Muscle layer of colon (tissue), 2 donors: ENCODE results near the gene PGAP3.

ENCODE experiments used
- H3K27ac ChIP-seq: one replicate; pipeline ENCODE4 v1.7.0; 2013; ENCODE audit warnings: low read depth, mild to moderate bottlenecking, low read length, moderate library complexity
- H3K27me3 ChIP-seq, 2 donors: one replicate each; pipeline ENCODE4 v1.7.0; 2013; ENCODE audit warnings: low read length in 2 of 2, mild to moderate bottlenecking in 2 of 2; ENCODE audit not compliant: insufficient read depth in 2 of 2, control insufficient read depth in 1 of 2
- H3K36me3 ChIP-seq: one replicate; pipeline ENCODE4 v1.7.0; 2013; ENCODE audit warnings: mild to moderate bottlenecking, low read length; ENCODE audit not compliant: insufficient read depth
- H3K4me1 ChIP-seq: one replicate; pipeline ENCODE4 v1.7.0; 2013; ENCODE audit warnings: mild to moderate bottlenecking, low read length; ENCODE audit not compliant: insufficient read depth
- H3K4me3 ChIP-seq, 2 donors: one replicate each; pipeline ENCODE4 v1.7.0; 2013; ENCODE audit warnings: low read length in 2 of 2, low read depth in 1 of 2, mild to moderate bottlenecking in 1 of 2, moderate library complexity in 1 of 2
- H3K9ac ChIP-seq: one replicate; pipeline ENCODE4 v1.7.0; 2013; ENCODE audit warnings: low read length
- H3K9me3 ChIP-seq: one replicate; pipeline ENCODE4 v1.7.0; 2013; ENCODE audit warnings: mild to moderate bottlenecking, low read length
- donor health status: abdominal sarcoma.
- donor health status: Adenocarcinoma of cecum.

The PGAP3 gene

DNA sequence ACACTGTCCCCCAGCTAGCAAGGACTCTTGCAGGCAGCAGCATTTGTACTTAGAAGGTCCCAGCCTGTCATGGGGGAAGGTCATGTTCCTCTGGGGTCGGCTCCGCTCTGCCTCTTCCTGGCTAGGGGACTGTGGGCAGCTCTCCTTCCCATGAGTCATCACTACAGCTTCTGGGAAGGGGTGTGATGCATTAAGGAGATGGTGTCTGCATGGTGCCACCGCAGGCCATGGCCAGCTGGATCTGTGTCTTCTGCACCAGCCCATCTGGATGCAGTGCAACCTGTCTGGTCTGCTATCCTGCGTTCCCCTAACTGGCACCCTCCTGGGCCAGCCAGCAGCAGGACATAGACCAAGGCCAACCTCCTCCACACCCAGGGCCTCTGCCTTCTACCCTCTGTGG lies 44.6 kb downstream of the PGAP3 start:
- Histone ChIP-seq H3K9me3 (no peaks in the 10 kb centered on the region), H3K4me3 (no peak overlapping the region), H3K9ac (no peak overlapping the region), H3K36me3 (no peaks in the 10 kb centered on the region), H3K27ac (no peak overlapping the region), H3K4me1 (peaks cover 16% of the 10 kb centered on the region), H3K27me3 (no peaks in the 10 kb centered on the region)

DNA sequence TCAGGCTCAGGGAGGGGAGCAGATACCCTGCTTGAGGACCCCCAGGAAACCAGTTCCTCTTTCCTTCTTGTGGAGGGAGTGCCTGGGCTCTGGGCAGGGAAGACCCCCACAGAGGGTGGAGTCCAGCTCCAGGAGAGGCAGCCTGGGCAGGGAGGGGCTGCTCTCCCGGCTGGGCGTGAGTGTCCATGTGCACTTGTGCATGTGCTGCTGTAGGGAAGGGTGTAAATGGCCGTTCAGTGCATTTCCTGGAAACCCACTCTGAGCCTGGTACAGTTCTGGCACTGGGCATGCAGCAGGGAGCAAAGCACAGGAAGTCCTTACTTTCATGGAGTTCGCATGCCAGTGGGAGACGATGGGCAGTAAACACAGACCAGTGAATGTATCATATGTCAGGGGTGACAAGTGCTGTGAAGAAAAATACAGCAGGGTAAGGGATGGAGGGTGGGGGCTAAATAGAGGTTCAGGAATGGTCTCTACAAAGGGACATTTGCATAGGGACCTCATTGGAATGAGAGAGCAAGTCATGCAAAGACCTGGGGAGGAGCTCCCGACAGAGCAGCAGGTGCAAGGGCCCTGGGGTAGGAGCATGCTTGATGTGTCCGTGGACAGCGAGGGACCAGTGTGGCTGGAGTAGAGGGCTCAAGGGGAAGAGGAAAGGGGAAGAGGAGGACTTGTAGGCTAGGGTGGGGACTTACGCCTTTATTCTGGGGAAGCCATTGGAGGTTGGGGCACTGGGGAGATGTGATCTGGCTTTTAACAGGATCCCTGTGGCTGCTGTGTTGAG lies 45.4 kb downstream of the PGAP3 start:
- no peaks in the 10 kb centered on the region for H3K27me3 ChIP-seq
- no peak overlapping the region for H3K27ac ChIP-seq
- no peak overlapping the region for H3K4me3 ChIP-seq
- no peak overlapping the region for H3K9ac ChIP-seq
- no peaks in the 10 kb centered on the region for H3K9me3 ChIP-seq
- peaks cover 24% of the 10 kb centered on the region for H3K4me1 ChIP-seq
- no peaks in the 10 kb centered on the region for H3K36me3 ChIP-seq

DNA sequence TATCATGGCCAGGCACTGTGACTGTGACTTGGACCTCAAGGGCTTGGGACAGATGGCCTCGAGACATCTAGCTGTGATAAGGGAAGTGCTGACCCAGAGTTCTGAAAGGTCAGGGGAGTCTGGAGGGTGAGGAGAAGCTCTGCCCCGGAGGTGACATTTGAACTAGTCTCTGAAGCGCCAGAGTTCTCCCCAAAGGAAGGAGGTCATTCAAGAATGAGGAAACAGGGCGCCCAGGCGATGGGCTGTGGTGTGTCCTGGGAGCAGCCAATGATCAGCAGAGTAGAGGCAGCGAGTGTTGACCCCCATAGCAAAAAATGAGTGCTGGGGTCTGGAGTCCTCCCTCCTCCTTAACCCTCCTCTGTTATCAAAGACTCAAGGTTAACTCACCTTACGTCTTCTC lies 46.0 kb downstream of the PGAP3 start:
- no peak overlapping the region for H3K9ac ChIP-seq
- H3K27me3 ChIP-seq: no peaks in the 10 kb centered on the region
- H3K4me3 ChIP-seq: no peak overlapping the region
- no peaks in the 10 kb centered on the region for H3K36me3 ChIP-seq
- peaks cover 24% of the 10 kb centered on the region for H3K4me1 ChIP-seq
- no peak overlapping the region for H3K27ac ChIP-seq
- no peaks in the 10 kb centered on the region for H3K9me3 ChIP-seq

DNA sequence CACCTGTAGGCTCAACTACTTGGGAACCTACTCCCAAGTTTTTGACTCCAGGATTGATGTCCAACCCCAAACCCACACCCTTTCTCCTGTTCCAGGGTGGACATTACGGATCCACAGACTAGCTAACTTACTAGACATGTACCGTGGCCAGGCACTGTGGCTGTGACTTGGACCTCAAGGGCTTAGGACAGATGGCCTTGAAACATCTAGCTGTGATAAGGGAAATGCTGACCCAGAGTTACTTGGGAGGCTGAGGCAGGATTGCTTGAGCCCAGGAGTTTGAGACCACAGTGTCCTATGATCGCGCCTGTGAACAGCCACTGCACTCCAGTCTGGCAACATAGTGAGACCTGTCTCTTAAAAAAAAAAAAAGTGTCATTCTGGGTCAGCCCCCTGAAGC lies 46.8 kb downstream of the PGAP3 start:
- no peak overlapping the region for H3K9ac ChIP-seq
- peaks cover 31% of the 10 kb centered on the region for H3K4me1 ChIP-seq

DNA sequence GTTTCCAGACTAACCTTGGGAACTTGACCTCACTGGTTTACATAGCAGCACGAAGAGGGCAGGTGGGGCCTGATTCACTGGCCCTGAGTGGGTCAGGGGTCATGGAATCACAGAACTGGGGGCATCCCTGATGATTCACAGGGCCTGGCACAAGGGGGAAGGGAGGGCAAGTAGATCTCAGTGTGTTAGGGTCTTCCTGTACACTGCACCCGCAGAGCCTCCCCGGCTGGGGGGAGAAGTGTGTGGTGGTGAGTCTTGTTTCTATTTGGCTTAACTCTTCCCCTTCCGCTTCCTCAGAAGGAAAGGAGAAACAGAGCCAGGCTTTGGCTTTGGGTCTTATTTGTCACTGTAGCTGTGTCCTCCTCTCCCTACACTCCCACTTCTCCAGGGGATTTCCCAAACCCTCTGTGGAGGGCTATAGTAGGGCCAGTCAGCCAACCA lies 47.2 kb downstream of the PGAP3 start:
- peaks cover 34% of the 10 kb centered on the region for H3K4me1 ChIP-seq
- H3K9ac ChIP-seq: no peak overlapping the region
- no peaks in the 10 kb centered on the region for H3K36me3 ChIP-seq
- no peak overlapping the region for H3K27ac ChIP-seq
- no peak overlapping the region for H3K4me3 ChIP-seq
- H3K27me3 ChIP-seq: no peaks in the 10 kb centered on the region
- H3K9me3 ChIP-seq: no peaks in the 10 kb centered on the region

More for the DNA sequence above, 46.8 kb downstream of the PGAP3 start:
- no peak overlapping the region for H3K4me3 ChIP-seq
- H3K9me3 ChIP-seq: no peaks in the 10 kb centered on the region
- H3K36me3 ChIP-seq: no peaks in the 10 kb centered on the region
- no peak overlapping the region for H3K27ac ChIP-seq
- H3K27me3 ChIP-seq: no peaks in the 10 kb centered on the region

DNA sequence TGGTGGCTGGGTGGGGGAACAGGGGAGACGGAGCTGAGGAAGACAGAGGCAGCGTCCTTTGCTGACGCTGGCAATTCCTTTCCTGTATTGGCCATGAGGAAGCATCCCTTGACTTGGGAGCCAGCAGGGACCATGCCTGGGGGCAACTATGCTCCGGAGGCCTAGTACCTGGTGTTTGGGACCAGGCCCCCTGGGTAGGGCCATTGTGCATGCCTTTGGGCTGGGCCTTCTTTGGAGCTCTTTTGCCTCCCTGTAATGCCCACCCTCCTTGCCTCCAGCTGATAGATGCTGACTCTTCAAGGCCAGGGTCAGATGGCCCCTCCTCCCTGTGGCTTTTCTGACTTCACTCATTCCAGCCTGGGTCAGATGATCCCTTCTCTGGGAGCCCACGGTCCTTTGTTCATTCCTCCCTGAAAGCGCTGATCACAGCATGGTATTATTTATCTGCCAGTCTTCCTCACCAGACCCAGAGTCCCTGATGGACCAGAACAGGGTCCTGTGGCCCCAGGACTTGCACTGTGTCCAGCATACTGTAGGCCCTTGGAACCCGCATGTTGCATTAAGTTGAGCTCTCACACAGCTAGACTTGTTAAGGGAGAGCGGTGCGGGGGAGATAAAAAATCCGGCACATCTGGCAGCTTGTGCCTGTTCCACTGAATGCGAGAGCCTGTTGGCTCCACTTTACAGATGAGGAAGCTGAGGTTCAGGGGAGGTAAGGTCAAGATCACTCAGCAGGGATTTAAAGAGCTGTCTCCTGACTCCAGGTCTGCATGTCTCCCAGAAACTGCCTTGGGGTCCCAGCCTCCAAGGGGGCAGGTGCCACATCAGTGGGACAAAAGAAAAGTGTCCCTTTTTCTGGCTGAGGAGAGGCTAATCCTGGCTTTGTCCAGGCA lies 48.0 kb downstream of the PGAP3 start:
- Histone ChIP-seq H3K27me3 (no peaks in the 10 kb centered on the region), H3K4me1 (peaks cover 35% of the 10 kb centered on the region), H3K27ac (no peak overlapping the region), H3K9ac (no peak overlapping the region), H3K9me3 (no peaks in the 10 kb centered on the region), H3K36me3 (no peaks in the 10 kb centered on the region), H3K4me3 (no peak overlapping the region)

DNA sequence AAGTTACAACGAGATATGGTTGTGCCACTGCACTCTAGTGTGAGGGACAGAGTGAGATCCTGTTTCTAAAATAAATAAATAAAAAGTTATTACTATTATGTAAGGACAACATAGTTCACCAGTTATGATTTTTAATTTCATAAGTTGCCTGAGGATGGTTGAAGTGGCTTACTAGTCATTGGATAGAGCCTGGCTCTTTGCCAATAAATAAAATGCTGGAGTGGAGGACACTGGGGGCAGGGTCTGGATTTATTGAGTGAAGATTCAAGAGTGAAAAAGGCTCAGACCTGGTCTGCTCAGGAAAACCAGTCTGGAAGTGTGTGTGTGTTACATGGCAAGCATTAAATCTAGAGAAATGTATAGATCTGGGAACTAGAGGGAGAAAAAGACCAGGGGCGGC lies 48.8 kb downstream of the PGAP3 start:
- H3K27me3 ChIP-seq: no peaks in the 10 kb centered on the region
- H3K27ac ChIP-seq: no peak overlapping the region
- no peak overlapping the region for H3K9ac ChIP-seq
- no peaks in the 10 kb centered on the region for H3K9me3 ChIP-seq
- peaks cover 42% of the 10 kb centered on the region for H3K4me1 ChIP-seq
- H3K36me3 ChIP-seq: no peaks in the 10 kb centered on the region
- no peak overlapping the region for H3K4me3 ChIP-seq

DNA sequence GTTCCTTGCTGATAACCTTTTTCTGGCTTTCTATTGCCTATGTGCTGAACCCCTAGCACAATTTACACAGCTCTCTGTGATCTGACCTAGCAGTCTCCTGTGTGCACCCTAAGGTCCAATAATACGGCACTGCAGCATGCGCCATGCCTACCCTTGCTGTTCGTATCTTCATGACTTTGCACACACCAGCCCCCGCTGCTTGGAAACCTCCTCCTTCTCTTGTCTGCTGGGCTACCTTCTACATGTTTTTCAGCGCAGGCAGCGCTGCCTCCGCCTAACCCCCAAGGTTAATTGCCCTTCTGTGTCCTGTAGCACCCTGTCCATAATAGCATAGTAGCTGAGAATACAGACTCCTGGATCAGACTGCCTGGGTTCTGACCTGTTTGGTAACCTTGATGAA lies 49.5 kb downstream of the PGAP3 start:
- H3K9ac ChIP-seq: no peak overlapping the region
- no peaks in the 10 kb centered on the region for H3K9me3 ChIP-seq
- no peaks in the 10 kb centered on the region for H3K36me3 ChIP-seq
- peak overlapping the region; percentile 83 to 93 for H3K4me3 ChIP-seq
- no peak overlapping the region for H3K27ac ChIP-seq
- no peaks in the 10 kb centered on the region for H3K27me3 ChIP-seq
- peaks cover 44% of the 10 kb centered on the region for H3K4me1 ChIP-seq

DNA sequence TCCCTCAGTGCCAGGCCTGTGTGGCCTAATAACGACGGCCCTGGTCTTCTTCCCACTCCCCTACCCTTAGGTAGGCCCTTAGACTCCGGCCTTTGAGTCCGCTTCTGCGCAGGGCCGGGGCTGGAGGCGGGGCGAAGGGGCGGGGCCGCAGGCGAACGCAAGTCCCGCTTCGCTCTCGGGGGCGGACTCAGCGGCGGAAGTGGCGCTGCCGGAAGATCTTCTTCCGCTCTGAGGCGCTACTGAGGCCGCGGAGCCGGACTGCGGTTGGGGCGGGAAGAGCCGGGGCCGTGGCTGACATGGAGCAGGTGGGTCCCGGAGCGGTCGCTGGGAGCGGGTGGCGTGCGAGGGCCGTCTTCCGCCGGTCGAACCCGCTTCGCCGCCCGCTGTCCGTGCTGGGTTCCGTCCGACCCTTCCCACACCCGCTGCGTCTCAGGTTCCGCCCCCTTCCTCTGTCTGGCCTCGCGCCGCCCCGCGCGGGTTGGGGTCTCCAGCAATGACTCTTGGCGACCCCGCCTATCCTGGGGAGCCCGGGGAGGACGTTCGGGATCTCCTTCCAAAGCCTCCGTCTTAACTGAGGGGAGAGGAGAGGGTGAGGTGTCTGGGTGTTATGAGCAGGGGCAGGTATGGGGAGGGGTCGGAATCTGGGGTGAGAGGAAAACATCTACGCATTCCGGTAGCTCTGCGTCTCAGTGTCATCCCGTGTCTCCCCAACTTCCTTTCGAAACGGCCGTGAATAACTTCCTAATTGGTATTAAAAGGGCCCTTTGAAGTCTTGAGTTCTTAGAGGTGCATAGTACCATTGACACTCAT lies 50.7 kb downstream of the PGAP3 start, which contains the start of gene STARD3:
Gene STARD3, plus strand, starts transcription at position 218 of the 810 bp plus-strand sequence. CDS start 16,388 bp downstream, outside the sequence.
- Histone ChIP-seq H3K27ac (peak within 1 kb of the TSS; percentile 89), H3K4me3 (peak within 1 kb of the TSS; percentile 83 to 93), H3K27me3 (no peaks in the 10 kb centered on the region), H3K36me3 (no peaks in the 10 kb centered on the region), H3K9me3 (no peaks in the 10 kb centered on the region), H3K4me1 (peaks cover 44% of the 10 kb centered on the region), H3K9ac (peak within 1 kb of the TSS; percentile 89)

DNA sequence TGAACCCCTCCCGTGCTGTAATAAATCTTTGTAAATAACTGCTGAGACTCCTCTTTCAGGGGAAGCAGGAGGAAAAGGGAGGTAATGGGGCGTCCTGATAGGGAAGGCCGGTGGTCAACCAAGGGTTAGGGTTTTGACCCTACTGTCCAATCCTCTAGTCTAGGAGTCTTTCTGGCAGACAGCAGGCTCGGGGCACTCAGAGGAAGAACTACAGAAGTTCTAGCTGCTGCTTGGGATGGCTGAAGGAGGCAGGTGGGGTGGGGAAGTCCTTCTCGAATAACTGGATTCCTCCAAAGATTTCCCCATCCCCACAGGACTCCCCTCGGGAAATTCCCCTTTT lies 51.3 kb downstream of the PGAP3 start:
- peak overlapping the region; percentile 89 for H3K9ac ChIP-seq
- H3K36me3 ChIP-seq: no peaks in the 10 kb centered on the region
- peak overlapping the region; percentile 89 for H3K27ac ChIP-seq
- peaks cover 0 to 5% of the 10 kb centered on the region in 2 donors for H3K27me3 ChIP-seq
- H3K4me3 ChIP-seq: peak overlapping the region; percentile 83 to 93
- H3K9me3 ChIP-seq: no peaks in the 10 kb centered on the region
- peaks cover 44% of the 10 kb centered on the region for H3K4me1 ChIP-seq

DNA sequence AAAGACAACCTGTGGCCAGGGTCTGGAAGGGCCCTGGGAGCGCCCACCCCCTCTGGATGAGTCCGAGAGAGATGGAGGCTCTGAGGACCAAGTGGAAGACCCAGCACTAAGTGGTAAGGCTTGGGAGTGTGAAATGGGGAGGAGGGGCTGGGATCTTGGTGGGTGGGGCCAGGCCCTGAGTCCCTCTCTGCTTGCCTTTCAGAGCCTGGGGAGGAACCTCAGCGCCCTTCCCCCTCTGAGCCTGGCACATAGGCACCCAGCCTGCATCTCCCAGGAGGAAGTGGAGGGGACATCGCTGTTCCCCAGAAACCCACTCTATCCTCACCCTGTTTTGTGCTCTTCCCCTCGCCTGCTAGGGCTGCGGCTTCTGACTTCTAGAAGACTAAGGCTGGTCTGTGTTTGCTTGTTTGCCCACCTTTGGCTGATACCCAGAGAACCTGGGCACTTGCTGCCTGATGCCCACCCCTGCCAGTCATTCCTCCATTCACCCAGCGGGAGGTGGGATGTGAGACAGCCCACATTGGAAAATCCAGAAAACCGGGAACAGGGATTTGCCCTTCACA lies 52.2 kb downstream of the PGAP3 start:
- Histone ChIP-seq H3K9ac (no peak overlapping the region), H3K27me3 (peaks cover 0 to 11% of the 10 kb centered on the region in 2 donors), H3K9me3 (no peaks in the 10 kb centered on the region), H3K36me3 (no peaks in the 10 kb centered on the region), H3K27ac (peak overlapping the region; percentile 19), H3K4me1 (peaks cover 44% of the 10 kb centered on the region), H3K4me3 (no peak overlapping the region)
